ENCODE measurements around the gene CDON.

DNA sequence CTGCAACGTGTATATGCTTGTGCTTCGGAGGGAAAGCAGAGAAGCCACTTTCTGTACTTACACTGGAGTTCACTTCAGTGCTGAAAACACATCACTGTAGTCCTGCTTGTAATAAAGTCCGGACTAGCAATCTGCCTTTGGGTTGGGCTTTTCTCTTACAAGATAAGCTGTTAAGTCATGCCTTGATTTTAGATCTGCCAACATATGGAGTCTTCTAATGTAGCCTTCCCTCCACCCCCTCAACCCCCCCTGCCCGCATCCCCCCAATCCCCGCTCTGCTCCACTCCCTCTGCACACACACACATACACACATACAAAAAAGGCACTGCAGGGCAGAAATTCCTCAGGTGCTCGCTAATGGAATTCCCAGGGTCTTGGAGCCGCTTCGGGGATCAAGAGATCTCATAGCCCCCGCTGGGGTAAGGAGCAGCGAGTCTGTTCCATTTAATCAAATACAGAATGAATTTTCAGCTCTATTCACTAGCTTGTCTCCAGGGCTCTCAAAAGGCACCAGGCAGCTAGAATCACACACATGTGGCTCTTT is 3.4 kb downstream of the CDON start:
- TF ChIP-seq EZH2phosphoT487 (IDR thresholded peaks at IDR 0.05; ENCODE audit: borderline replicate concordance, low read length) = no peak
- TF ChIP-seq, protein P1, sequence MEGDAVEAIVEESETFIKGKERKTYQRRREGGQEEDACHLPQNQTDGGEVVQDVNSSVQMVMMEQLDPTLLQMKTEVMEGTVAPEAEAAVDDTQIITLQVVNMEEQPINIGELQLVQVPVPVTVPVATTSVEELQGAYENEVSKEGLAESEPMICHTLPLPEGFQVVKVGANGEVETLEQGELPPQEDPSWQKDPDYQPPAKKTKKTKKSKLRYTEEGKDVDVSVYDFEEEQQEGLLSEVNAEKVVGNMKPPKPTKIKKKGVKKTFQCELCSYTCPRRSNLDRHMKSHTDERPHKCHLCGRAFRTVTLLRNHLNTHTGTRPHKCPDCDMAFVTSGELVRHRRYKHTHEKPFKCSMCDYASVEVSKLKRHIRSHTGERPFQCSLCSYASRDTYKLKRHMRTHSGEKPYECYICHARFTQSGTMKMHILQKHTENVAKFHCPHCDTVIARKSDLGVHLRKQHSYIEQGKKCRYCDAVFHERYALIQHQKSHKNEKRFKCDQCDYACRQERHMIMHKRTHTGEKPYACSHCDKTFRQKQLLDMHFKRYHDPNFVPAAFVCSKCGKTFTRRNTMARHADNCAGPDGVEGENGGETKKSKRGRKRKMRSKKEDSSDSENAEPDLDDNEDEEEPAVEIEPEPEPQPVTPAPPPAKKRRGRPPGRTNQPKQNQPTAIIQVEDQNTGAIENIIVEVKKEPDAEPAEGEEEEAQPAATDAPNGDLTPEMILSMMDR (IDR thresholded peaks at IDR 0.05; ENCODE audit: low read depth, low read length, poor library complexity, severe bottlenecking) = no peak

All from DOHH2 (cell line).